Osteoblast (primary cell): Measurements from ENCODE around the gene ARHGAP1. TPM values are rescaled to one million over a fixed set of nuclear protein-coding genes. Genes with fewer than 3 reads are reported as not detected.

Experiments
- DNase-seq: peaks from one replicate; pipeline ENCODE4 v3.0.0; 2011; ENCODE audit warnings: low spot score, mixed read lengths; ENCODE audit not compliant: insufficient read length; ENCODE audit errors: missing footprints
- H2AFZ ChIP-seq: 2 replicates; pipeline ENCODE4 v1.6.0; 2011; ENCODE audit warnings: mild to moderate bottlenecking, low read length
- H3K27ac ChIP-seq: 2 replicates; pipeline ENCODE4 v1.5.1; 2011; ENCODE audit warnings: mild to moderate bottlenecking, low read depth, low read length, moderate library complexity
- H3K27me3 ChIP-seq: 2 replicates; pipeline ENCODE4 v1.6.0; 2012; ENCODE audit warnings: mild to moderate bottlenecking, control low read depth, inconsistent platforms, low read length, moderate library complexity; ENCODE audit not compliant: insufficient read depth
- H3K36me3 ChIP-seq: 2 replicates; pipeline ENCODE4 v1.5.1; 2011; ENCODE audit warnings: mild to moderate bottlenecking, low read length, control low read depth, moderate library complexity; ENCODE audit not compliant: insufficient read depth
- H3K4me1 ChIP-seq: 2 replicates; pipeline ENCODE4 v1.5.1; 2011; ENCODE audit warnings: mild to moderate bottlenecking, low read length, control low read depth, moderate library complexity; ENCODE audit not compliant: insufficient read depth
- H3K4me2 ChIP-seq: 2 replicates; pipeline ENCODE4 v1.6.0; 2011; ENCODE audit warnings: mild to moderate bottlenecking, low read length; ENCODE audit not compliant: insufficient read depth
- H3K4me3 ChIP-seq: fragments of 200-600 bp; sonication (generic); 3 replicates; pipeline ENCODE4 v1.5.1; 2012; ENCODE audit warnings: mild to moderate bottlenecking, low read length, inconsistent platforms; ENCODE audit not compliant: insufficient read depth
- H3K79me2 ChIP-seq: 2 replicates; pipeline ENCODE4 v1.6.0; 2012; ENCODE audit warnings: mild to moderate bottlenecking, low read length, control low read depth, inconsistent platforms; ENCODE audit not compliant: insufficient read depth
- H3K9me3 ChIP-seq: 2 replicates; pipeline ENCODE4 v1.5.1; 2011; ENCODE audit warnings: low read depth, low read length, control low read depth
- H4K20me1 ChIP-seq: 2 replicates; pipeline ENCODE4 v1.6.0; 2012; ENCODE audit warnings: mild to moderate bottlenecking, low read length, control low read depth; ENCODE audit not compliant: insufficient read depth
- total RNA-seq: library from RNA; depleted of rRNA; stranded (reverse); fragments of >200 nt; gene quantifications from 2 replicates; pipeline ENCODE4 v1.2.3, GENCODE V29; 2012
- TF ChIP-seq, protein P1 (sequence below): IDR thresholded peaks from 2 replicates; pipeline ENCODE4 v1.5.1; 2011; ENCODE audit warnings: mild to moderate bottlenecking, low read depth, low read length, moderate library complexity; ENCODE audit errors: extremely low read depth

Gene ARHGAP1
- total RNA-seq, 1 donor = 88.3 TPM

DNA sequence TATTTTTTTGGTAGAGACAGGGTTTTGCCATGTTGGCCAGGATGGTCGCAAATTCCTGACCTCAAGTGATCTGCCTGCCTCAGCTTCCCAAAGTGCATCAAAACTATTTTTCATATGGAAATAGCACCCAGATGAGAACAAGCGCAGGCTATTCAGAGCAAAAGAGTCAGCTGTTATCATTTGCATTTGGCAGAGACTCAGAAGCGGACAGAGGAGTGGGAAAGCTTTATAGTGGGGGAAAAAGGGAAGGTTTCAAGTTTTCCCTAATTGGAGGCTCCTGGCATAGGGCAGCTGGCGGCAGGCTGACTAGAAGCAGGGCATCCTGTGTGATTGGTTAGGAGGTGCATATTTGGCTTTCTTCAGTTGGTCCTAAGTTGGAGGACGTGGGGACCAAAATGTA, 62.9 kb downstream of the ARHGAP1 start:
- no peak for DNase-seq
- Histone ChIP-seq H2AFZ (no peak overlapping the region), H4K20me1 (peaks cover 6% of the 10 kb centered on the region), H3K27me3 (no peaks in the 10 kb centered on the region), H3K4me2 (no peak overlapping the region), H3K4me3 (no peak overlapping the region), H3K79me2 (peaks cover 7% of the 10 kb centered on the region), H3K9me3 (no peaks in the 10 kb centered on the region), H3K4me1 (no peaks in the 10 kb centered on the region), H3K36me3 (peaks cover 3% of the 10 kb centered on the region), H3K27ac (no peak overlapping the region)
- TF ChIP-seq, protein P1, sequence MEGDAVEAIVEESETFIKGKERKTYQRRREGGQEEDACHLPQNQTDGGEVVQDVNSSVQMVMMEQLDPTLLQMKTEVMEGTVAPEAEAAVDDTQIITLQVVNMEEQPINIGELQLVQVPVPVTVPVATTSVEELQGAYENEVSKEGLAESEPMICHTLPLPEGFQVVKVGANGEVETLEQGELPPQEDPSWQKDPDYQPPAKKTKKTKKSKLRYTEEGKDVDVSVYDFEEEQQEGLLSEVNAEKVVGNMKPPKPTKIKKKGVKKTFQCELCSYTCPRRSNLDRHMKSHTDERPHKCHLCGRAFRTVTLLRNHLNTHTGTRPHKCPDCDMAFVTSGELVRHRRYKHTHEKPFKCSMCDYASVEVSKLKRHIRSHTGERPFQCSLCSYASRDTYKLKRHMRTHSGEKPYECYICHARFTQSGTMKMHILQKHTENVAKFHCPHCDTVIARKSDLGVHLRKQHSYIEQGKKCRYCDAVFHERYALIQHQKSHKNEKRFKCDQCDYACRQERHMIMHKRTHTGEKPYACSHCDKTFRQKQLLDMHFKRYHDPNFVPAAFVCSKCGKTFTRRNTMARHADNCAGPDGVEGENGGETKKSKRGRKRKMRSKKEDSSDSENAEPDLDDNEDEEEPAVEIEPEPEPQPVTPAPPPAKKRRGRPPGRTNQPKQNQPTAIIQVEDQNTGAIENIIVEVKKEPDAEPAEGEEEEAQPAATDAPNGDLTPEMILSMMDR = no peak

DNA sequence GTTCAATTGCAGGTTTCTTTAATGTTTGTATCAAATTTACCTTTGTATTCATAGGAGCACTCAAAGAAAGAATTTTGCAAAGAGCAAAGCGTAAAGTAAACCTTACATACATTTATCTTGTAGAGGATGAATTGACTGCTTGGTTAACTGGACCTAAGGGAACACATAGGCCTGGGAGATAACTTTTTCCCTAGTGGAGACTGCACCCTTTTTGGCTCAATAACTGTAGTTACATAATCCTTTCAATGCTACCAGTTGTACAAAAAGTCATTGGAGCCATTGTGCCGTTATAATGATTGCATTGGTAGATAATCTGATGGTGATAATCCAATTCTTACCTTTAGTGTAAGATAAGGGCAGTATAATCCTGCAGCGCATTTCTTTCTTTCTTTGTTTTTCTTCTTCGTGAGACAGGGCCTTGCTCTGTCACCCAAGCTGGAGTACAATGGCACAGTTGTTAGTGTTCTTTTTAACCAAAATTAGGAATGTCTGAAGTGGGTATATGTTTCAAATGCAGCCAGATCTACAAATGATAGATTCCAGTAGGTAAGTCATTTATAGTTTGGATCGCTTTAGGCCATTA, 64.8 kb downstream of the ARHGAP1 start:
- no peaks in the 10 kb centered on the region for H3K27me3 ChIP-seq
- no peak overlapping the region for H3K27ac ChIP-seq
- no peak overlapping the region for H3K4me2 ChIP-seq
- H3K4me1 ChIP-seq = no peaks in the 10 kb centered on the region
- H3K4me3 ChIP-seq = no peak overlapping the region
- no peak for DNase-seq
- TF ChIP-seq, protein P1 = no peak
- peaks cover 6% of the 10 kb centered on the region for H3K79me2 ChIP-seq
- H3K9me3 ChIP-seq = no peaks in the 10 kb centered on the region
- H3K36me3 ChIP-seq = peaks cover 8% of the 10 kb centered on the region
- peaks cover 6% of the 10 kb centered on the region for H4K20me1 ChIP-seq
- no peak overlapping the region for H2AFZ ChIP-seq

DNA sequence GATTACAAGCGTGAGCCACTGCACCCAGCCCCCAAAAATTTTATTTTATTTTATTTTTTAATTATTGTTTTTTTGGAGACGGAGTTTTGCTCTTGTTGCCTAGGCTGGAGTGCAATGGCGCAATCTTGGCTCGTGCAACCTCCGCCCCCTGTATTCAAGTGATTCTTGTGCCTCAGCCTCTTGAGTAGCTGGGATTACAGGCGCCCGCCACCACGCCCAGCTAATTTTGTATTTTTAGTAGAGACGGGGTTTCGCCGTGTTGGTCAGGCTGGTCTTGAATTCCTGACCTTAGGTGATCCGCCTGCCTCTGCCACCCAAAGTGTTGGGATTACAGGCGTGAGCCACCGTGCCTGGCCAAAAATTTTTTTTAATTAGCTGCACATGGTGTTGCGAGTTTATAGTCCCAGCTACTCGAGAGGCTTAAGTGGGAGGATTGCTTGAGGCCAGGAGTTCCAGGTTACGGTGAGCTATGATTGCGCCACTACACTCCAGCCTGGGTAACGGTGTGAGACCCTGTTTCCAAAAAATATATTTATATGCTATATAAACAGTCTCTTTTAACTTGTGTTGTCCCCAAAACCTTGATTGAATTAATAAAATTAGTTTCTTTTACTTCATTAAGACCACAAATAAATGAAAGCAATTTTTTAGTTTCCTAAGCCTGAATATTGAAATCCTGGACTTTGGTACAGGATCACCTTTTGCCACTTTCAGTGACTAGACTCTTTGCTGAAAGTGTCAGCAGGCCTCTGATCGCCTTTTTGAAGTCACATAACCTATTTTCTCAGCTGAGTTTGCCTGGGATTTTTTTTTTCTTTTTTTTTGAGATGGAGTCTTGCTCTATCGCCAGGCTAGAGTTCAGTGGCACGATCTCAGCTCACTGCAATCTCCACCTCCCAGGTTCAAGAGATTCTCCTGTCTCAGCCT, 66.9 kb downstream of the ARHGAP1 start:
- no peak overlapping the region for H3K4me2 ChIP-seq
- no peaks in the 10 kb centered on the region for H3K9me3 ChIP-seq
- no peaks in the 10 kb centered on the region for H3K27me3 ChIP-seq
- no peaks in the 10 kb centered on the region for H3K4me1 ChIP-seq
- H3K79me2 ChIP-seq = peaks cover 5% of the 10 kb centered on the region
- no peak overlapping the region for H2AFZ ChIP-seq
- H3K27ac ChIP-seq = no peak overlapping the region
- H3K36me3 ChIP-seq = peaks cover 22% of the 10 kb centered on the region
- H3K4me3 ChIP-seq = no peak overlapping the region
- DNase-seq = no peak
- peaks cover 4% of the 10 kb centered on the region for H4K20me1 ChIP-seq
- TF ChIP-seq, protein P1 = no peak

DNA sequence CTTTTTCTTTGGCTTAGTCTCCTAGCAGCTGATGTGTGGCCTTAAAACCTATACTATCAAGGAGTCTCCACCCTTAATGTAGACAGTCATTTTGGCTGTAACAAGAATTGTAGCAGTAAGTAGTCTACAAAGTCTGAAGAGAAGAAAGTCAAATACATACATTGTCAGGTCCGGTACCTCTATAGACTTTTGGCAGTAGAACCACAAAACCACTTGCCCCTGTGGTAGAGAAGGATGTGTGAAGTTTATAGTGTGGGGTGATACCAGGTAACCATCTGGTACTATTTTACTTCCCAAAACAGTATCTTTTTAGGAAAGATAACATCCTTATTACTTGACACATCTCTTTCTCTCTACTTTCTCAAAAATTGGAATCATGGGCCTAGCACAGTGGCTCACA, 67.9 kb downstream of the ARHGAP1 start:
- DNase-seq = no peak
- H3K9me3 ChIP-seq = no peaks in the 10 kb centered on the region
- no peaks in the 10 kb centered on the region for H3K27me3 ChIP-seq
- no peak overlapping the region for H3K27ac ChIP-seq
- peaks cover 7% of the 10 kb centered on the region for H3K79me2 ChIP-seq
- H3K4me2 ChIP-seq = no peak overlapping the region
- no peak overlapping the region for H2AFZ ChIP-seq
- peaks cover 4% of the 10 kb centered on the region for H4K20me1 ChIP-seq
- H3K4me1 ChIP-seq = no peaks in the 10 kb centered on the region
- peaks cover 22% of the 10 kb centered on the region for H3K36me3 ChIP-seq
- no peak overlapping the region for H3K4me3 ChIP-seq
- TF ChIP-seq, protein P1 = no peak
